ENCODE data around the gene BBS12. TPM values are rescaled to one million over a fixed set of nuclear protein-coding genes. Genes with fewer than 3 reads are reported as not detected.

BBS12 gene
- total and polyA plus RNA-seq, 2 donors (not counting 1 experiment from before 2014, with no cell fraction given): 0.25 to 3.4 TPM

DNA sequence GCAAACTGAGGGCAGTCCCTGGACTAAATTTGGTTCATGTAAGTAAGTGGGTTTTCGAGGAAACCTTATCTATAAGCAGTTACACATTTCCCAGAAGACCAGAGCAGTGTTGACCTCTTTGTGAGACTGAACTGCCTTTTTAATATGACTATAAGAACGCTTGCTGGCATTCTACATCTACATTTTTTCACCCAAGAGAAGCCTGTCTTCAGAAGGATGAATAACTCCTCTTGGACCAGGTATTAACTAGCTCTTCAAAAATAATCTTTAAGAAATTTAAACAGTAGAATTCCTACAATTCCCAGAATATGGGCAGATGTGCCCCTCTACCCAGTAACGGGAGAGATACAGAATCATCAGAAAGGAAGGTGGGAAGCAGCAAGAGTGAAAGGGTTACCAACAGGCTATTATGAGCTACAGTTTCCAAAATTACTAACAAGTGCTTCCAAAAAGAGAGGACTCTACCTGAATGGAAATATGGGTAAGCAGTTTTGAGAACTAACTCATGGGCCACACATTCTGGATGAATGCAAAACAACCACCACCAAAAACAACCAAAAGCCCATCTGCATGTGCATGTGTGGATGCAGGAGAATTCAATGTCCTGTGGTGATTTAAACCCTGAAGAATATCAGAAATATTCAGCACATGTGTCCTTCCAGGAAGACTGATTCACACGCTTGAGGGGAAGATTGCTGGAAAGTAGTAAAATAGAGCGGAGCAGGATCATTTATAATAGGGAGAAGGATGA lies 17.4 kb downstream of the BBS12 start:
- intact Hi-C loops (cut with micrococcal nuclease): no loop called here
- ATAC-seq (ENCODE audit: low read depth): no peak
- H3K79me2 ChIP-seq (ENCODE audit: control insufficient read depth, insufficient read depth, low read length): no peaks in the 10 kb centered on the region
- DNase-seq: no peak
- no peak overlapping the region for H3K4me3 ChIP-seq (ENCODE audit: control extremely low read depth in 1 of 5, extremely low read depth in 1 of 5, insufficient read depth in 1 of 5, low read depth in 2 of 5, low read length in 4 of 5)
- POLR2A ChIA-PET: no interaction called here
- CTCF ChIA-PET: interaction anchor here (0.9 kb wide), 1 partner anchor 182 kb away, joined by 3 read pairs; no protein-coding TSS in a partner anchor
- H3K4me2 ChIP-seq (replicated peaks; ENCODE audit: low read depth, low read length, poor library complexity, severe bottlenecking): no peak overlapping the region
- no peak overlapping the region for H3K9ac ChIP-seq (ENCODE audit: low read length)
- H3K27ac ChIP-seq (ENCODE audit: low read length in 2 of 2): no peak overlapping the region
- Mint-ChIP-seq H3K27me3 (peaks cover 33% of the 10 kb centered on the region), H3K4me3 (no peak overlapping the region), H3K27ac (no peak overlapping the region), H3K9me3 (ENCODE audit: insufficient read depth) (no peaks in the 10 kb centered on the region), H3K4me1 (no peaks in the 10 kb centered on the region)
- no peak overlapping the region for H2AFZ ChIP-seq (ENCODE audit: insufficient read depth, low read depth, low read length, poor library complexity, severe bottlenecking)
- H3K9me3 ChIP-seq (ENCODE audit: control extremely low read depth in 1 of 3, control insufficient read depth in 2 of 3, insufficient read depth in 1 of 3, low read length in 2 of 3): no peaks in the 10 kb centered on the region
- no peaks in the 10 kb centered on the region for H3K4me1 ChIP-seq (ENCODE audit: control insufficient read depth in 2 of 2, insufficient read depth in 2 of 2, low read length in 2 of 2)
- TF ChIP-seq EZH2 (IDR thresholded peaks at IDR 0.05; ENCODE audit: borderline replicate concordance, insufficient read depth, low read depth, low read length, poor library complexity, severe bottlenecking) (no peak), CTCF (IDR thresholded peaks at IDR 0.05) (no peak)
- peaks cover 0 to 17% (median 4%) of the 10 kb centered on the region in 4 experiments for H3K27me3 ChIP-seq (replicated peaks in 1 of 4; ENCODE audit: control extremely low read depth in 1 of 4, control insufficient read depth in 3 of 4, insufficient read depth in 4 of 4, low read length in 3 of 4)
- no peaks in the 10 kb centered on the region for H4K20me1 ChIP-seq (ENCODE audit: control insufficient read depth, insufficient read depth, low read length, poor library complexity, severe bottlenecking)
- WGBS (ENCODE audit: insufficient coverage): 100% methylated on average over 3 of the region's 5 CpGs
- no peaks in the 10 kb centered on the region for H3K36me3 ChIP-seq (replicated peaks in 1 of 2; ENCODE audit: control extremely low read depth in 1 of 2, control insufficient read depth in 1 of 2, extremely low read depth in 1 of 2, insufficient read depth in 2 of 2, low read length in 1 of 2)

DNA sequence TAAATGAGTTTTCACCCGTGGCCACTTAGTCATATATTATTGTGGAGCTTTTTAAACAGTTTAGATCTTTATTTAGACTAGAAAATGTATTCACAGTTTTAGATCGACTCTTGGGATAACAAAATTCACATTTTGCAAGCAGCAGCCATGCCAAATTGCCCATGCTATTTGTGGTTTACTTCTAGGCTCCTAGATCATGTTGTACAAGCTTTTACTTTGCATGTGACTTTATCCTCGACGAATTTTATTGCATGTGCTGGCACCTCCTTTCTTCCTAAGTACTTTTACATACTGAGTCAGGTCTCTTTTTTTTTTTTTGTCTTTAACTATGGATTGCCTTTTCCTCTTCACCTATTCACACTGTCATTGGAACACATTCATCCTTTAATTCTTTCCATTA lies 23.2 kb downstream of the BBS12 start:
- H3K9ac ChIP-seq (ENCODE audit: low read length): no peak overlapping the region
- H2AFZ ChIP-seq (ENCODE audit: insufficient read depth, low read depth, low read length, poor library complexity, severe bottlenecking): no peak overlapping the region
- peaks cover 4% of the 10 kb centered on the region for H3K4me1 Mint-ChIP-seq
- no CpG with 5 or more reads among the region's 4 CpGs for WGBS (ENCODE audit: insufficient coverage)
- no peaks in the 10 kb centered on the region for H4K20me1 ChIP-seq (ENCODE audit: control insufficient read depth, insufficient read depth, low read length, poor library complexity, severe bottlenecking)
- H3K27ac ChIP-seq (ENCODE audit: low read length in 2 of 2): no peak overlapping the region
- H3K4me3 ChIP-seq (ENCODE audit: control extremely low read depth in 1 of 5, extremely low read depth in 1 of 5, insufficient read depth in 1 of 5, low read depth in 2 of 5, low read length in 4 of 5): no peak overlapping the region
- H3K79me2 ChIP-seq (ENCODE audit: control insufficient read depth, insufficient read depth, low read length): no peaks in the 10 kb centered on the region
- POLR2A ChIA-PET: no interaction called here
- H3K27me3 ChIP-seq (replicated peaks in 1 of 4; ENCODE audit: control extremely low read depth in 1 of 4, control insufficient read depth in 3 of 4, insufficient read depth in 4 of 4, low read length in 3 of 4): peaks cover 0 to 5% (median 0%) of the 10 kb centered on the region in 4 experiments
- H3K27ac Mint-ChIP-seq: no peak overlapping the region
- H3K9me3 Mint-ChIP-seq (ENCODE audit: insufficient read depth): no peaks in the 10 kb centered on the region
- H3K4me2 ChIP-seq (replicated peaks; ENCODE audit: low read depth, low read length, poor library complexity, severe bottlenecking): no peak overlapping the region
- ATAC-seq (ENCODE audit: low read depth) (no peak), DNase-seq (no peak)
- peaks cover 0 to 2% of the 10 kb centered on the region in 2 donors for H3K4me1 ChIP-seq (ENCODE audit: control insufficient read depth in 2 of 2, insufficient read depth in 2 of 2, low read length in 2 of 2)
- TF ChIP-seq EZH2 (IDR thresholded peaks at IDR 0.05; ENCODE audit: borderline replicate concordance, insufficient read depth, low read depth, low read length, poor library complexity, severe bottlenecking) (no peak), CTCF (IDR thresholded peaks at IDR 0.05) (no peak)
- intact Hi-C loops (cut with micrococcal nuclease): no loop called here
- no peaks in the 10 kb centered on the region for H3K9me3 ChIP-seq (ENCODE audit: control extremely low read depth in 1 of 3, control insufficient read depth in 2 of 3, insufficient read depth in 1 of 3, low read length in 2 of 3)
- H3K36me3 ChIP-seq (replicated peaks in 1 of 2; ENCODE audit: control extremely low read depth in 1 of 2, control insufficient read depth in 1 of 2, extremely low read depth in 1 of 2, insufficient read depth in 2 of 2, low read length in 1 of 2): no peaks in the 10 kb centered on the region
- H3K27me3 Mint-ChIP-seq: peaks cover 40% of the 10 kb centered on the region
- H3K4me3 Mint-ChIP-seq: no peak overlapping the region
- CTCF ChIA-PET: interaction anchor here (0.6 to 5.8 kb wide), 14 partner anchors 9 to 915 kb away, joined by 3 to 71 read pairs (median 4); partner anchors contain the start of gene BBS12

Measured in B cell (primary cell).